Heart left ventricle (tissue), 16 donors: ENCODE data around the gene KCTD10. TPM values are rescaled to one million over a fixed set of nuclear protein-coding genes. Genes with fewer than 3 reads are reported as not detected.
A peak's percentile ranks its signal among the peaks of the same experiment; 100 is the strongest.

Source experiments
- ATAC-seq, 4 donors: fragments of 200-7000 bp; cut with Tn5 transposase; one replicate each; pipeline ENCODE4 v1.9.1; 2020 to 2022; ENCODE audit warnings: moderate library complexity in 4 of 4, mild to moderate bottlenecking in 3 of 4, moderate number of reproducible peaks in 1 of 4
- DNase-seq, 5 donors: peaks; one replicate each; pipeline ENCODE4 v3.0.0-alpha.2; 2020
- H3K27ac ChIP-seq, 12 donors: fragments of 200-600 bp; sonication (generic) in 4 of 12; one replicate each; pipeline versions ENCODE4 v1.5.0 to v1.8.0; 2016 to 2022; ENCODE audit warnings: mild to moderate bottlenecking in 2 of 12
- H3K27me3 ChIP-seq, 9 donors: fragments of 200-600 bp; sonication (generic) in 2 of 9; one replicate each; pipeline versions ENCODE4 v1.5.1 to v1.8.0; 2016 to 2022; ENCODE audit warnings: mild to moderate bottlenecking in 3 of 9
- H3K36me3 ChIP-seq, 9 donors: fragments of 200-600 bp; sonication (generic) in 2 of 9; one replicate each; pipeline versions ENCODE4 v1.5.0 to v1.8.0; 2018 to 2022; ENCODE audit warnings: mild to moderate bottlenecking in 2 of 9
- H3K4me1 ChIP-seq, 12 donors: fragments of 200-600 bp; sonication (generic) in 4 of 12; one replicate each; pipeline versions ENCODE4 v1.5.0 to v1.8.0; 2016 to 2022; ENCODE audit warnings: mild to moderate bottlenecking in 3 of 12
- H3K4me3 ChIP-seq, 12 donors: fragments of 200-600 bp; sonication (generic) in 4 of 12; one replicate each; pipeline versions ENCODE4 v1.5.0 to v1.8.0; 2017 to 2022; ENCODE audit warnings: mild to moderate bottlenecking in 9 of 12, moderate library complexity in 4 of 12
- H3K9me3 ChIP-seq, 12 donors: fragments of 200-600 bp; sonication (generic) in 4 of 12; one replicate each; pipeline versions ENCODE4 v1.5.0 to v1.8.0; 2016 to 2022; ENCODE audit warnings: mild to moderate bottlenecking in 1 of 12
- POLR2A ChIP-seq, 2 donors: fragments of 450-650 bp; IDR thresholded peaks; one replicate each; pipeline ENCODE4 v1.6.1; 2017; ENCODE audit warnings: antibody characterized with exemption in 2 of 2, mild to moderate bottlenecking in 2 of 2, moderate library complexity in 2 of 2
- WGBS, 4 donors: extraction: QIAGEN DNeasy Blood & Tissue Kit in 2 of 4; methylation state at CpG; one replicate each; pipeline versions ENCODE4 v1.1.5 to v1.1.7; 2013 to 2018; 5-methylcytosine and 5-hydroxymethylcytosine counted together
- intact Hi-C, 10 donors: fragments of 100-400 bp; cut with DNase I; formaldehyde crosslinking; loops; one replicate each; pipeline versions ENCODE4 v1.11.1 to v1.14.2; 2022
- polyA plus RNA-seq, 2 donors: library from polyadenylated mRNA; stranded (reverse); fragments of 200-250 nt; gene quantifications; one replicate each; pipeline ENCODE4 v1.2.3, GENCODE V29; 2013
- total RNA-seq, 9 donors: library from RNA; depleted of rRNA in 2 of 9; stranded (reverse); fragments of >200 nt in 2 of 9; fragmentation: NEBNext Ultra II Directional in 3 of 9; extraction: Animal tissue kit (Norgen Biotek cat#: 25700) in 3 of 9; gene quantifications; one replicate each; pipeline versions ENCODE4 v1.1.0 to v1.2.4, GENCODE V29; 2016 to 2023
- TF ChIP-seq, protein P1 (sequence below), 12 donors: fragments of 200-600 bp; sonication (generic) in 4 of 12; IDR thresholded peaks; one replicate each; pipeline versions ENCODE4 v1.5.0 to v1.8.0; 2018 to 2022; ENCODE audit warnings: antibody characterized with exemption in 12 of 12, mild to moderate bottlenecking in 5 of 12
- donor health status: ischemic (EF 13 %, LVEDD 7.1; RV severe dilation, severe dysfunction).
- donor health status: healthy with polysubstance abuse.
- donor health status: DM: no; HTN: yes; CAD: no.
- donor health status: DM: no; HTN: no; CAD: no.
- donor health status: ischemic (EF 25% LVEDD 6.9; RV normal size, moderate dysfunction).
- donor health status: ischemic (EF 25% LVEDD 5.7; RV mildly dilated, moderate dysfunction).
- donor health status: healthy.
- donor health status: DM: yes; HTN: yes; CAD: no.
- donor health status: ischemic (EF 35%, LVEDD 5.7; RV mildly dilated, moderate dysfunction).
- donor health status: nonischemic (EF 11% LVEDD 7.7; RV severe dilation, severe dysfunction).
- donor health status: DM: yes; HTN: yes; CAD: no.
- donor health status: PGD.
- donor health status: ischemic (EF 29% LVEDD 5.4; RV normal size, mild dysfunction).
- donor health status: nonischemic (EF 23%, LVEDD 6.1; RV moderate dilation, normal function).

The KCTD10 gene
- total and polyA plus RNA-seq, 11 donors: 9.5 to 52.3 (median 37.1) TPM

DNA sequence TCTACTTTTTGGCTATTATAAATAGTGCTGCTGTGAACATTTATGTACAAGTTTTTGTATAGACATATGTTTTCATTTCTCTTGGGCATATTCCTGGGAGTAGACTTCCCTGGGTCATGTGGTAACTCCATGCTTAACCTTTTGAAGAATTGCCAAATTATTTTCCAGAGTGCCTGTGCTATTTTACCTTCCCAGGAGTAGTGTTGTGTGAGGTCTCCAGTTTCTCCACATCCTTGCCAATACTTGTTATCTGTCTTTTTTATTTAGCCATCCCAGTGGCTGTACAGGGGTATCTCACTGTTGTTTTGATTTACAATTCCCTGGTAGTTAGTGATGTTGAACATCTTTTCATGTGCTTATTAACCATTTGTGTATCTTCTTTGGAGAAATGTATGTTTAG, 19.2 kb upstream of the KCTD10 start:
- TF ChIP-seq, protein P1, sequence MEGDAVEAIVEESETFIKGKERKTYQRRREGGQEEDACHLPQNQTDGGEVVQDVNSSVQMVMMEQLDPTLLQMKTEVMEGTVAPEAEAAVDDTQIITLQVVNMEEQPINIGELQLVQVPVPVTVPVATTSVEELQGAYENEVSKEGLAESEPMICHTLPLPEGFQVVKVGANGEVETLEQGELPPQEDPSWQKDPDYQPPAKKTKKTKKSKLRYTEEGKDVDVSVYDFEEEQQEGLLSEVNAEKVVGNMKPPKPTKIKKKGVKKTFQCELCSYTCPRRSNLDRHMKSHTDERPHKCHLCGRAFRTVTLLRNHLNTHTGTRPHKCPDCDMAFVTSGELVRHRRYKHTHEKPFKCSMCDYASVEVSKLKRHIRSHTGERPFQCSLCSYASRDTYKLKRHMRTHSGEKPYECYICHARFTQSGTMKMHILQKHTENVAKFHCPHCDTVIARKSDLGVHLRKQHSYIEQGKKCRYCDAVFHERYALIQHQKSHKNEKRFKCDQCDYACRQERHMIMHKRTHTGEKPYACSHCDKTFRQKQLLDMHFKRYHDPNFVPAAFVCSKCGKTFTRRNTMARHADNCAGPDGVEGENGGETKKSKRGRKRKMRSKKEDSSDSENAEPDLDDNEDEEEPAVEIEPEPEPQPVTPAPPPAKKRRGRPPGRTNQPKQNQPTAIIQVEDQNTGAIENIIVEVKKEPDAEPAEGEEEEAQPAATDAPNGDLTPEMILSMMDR (IDR thresholded peaks at IDR 0.05): no peak
- TF ChIP-seq POLR2A (IDR thresholded peaks at IDR 0.05): no peak
- no peak overlapping the region for H3K4me3 ChIP-seq

GRCh38 chr12:109495012-109495411, 17.9 kb upstream of the KCTD10 start:
- Histone ChIP-seq H3K9me3 (no peaks in the 10 kb centered on the region), H3K36me3 (peaks cover 0 to 100% (median 94%) of the 10 kb centered on the region in 9 donors), H3K27me3 (no peaks in the 10 kb centered on the region), H3K27ac (no peak overlapping the region), H3K4me1 (no peaks in the 10 kb centered on the region), H3K4me3 (no peak overlapping the region)
- ATAC-seq (no peak), DNase-seq (no peak)
- TF ChIP-seq, protein P1 (IDR thresholded peaks at IDR 0.05): peak in 1 of 12 donors; percentile 10
- TF ChIP-seq POLR2A (IDR thresholded peaks at IDR 0.05): no peak
- intact Hi-C loops: no loop called here

More for the DNA sequence above, 19.2 kb upstream of the KCTD10 start:
- DNase-seq (no peak), ATAC-seq (no peak)
- H3K36me3 ChIP-seq: peaks cover 2 to 100% (median 94%) of the 10 kb centered on the region in 9 donors
- no peaks in the 10 kb centered on the region for H3K27me3 ChIP-seq
- H3K9me3 ChIP-seq: no peaks in the 10 kb centered on the region
- no peak overlapping the region for H3K27ac ChIP-seq
- no peaks in the 10 kb centered on the region for H3K4me1 ChIP-seq
- intact Hi-C loops: no loop called here

GRCh38 chr12:109494348-109494881, 17.3 kb upstream of the KCTD10 start:
- TF ChIP-seq POLR2A (IDR thresholded peaks at IDR 0.05): no peak
- TF ChIP-seq, protein P1 (IDR thresholded peaks at IDR 0.05): no peak
- Histone ChIP-seq H3K36me3 (peaks cover 0 to 100% (median 94%) of the 10 kb centered on the region in 9 donors), H3K27ac (no peak overlapping the region), H3K27me3 (no peaks in the 10 kb centered on the region), H3K4me1 (no peaks in the 10 kb centered on the region), H3K4me3 (no peak overlapping the region), H3K9me3 (no peaks in the 10 kb centered on the region)
- ATAC-seq: no peak
- intact Hi-C loops: no loop called here
- 96 to 98% (median 96%) methylated on average over 7 of the region's 7 CpGs for WGBS, 4 donors
- DNase-seq: no peak

- ATAC-seq: no peak
Measured at GRCh38 chr12:109493938-109494337, 16.8 kb upstream of the KCTD10 start.

More at GRCh38 chr12:109493938-109494337, 16.8 kb upstream of the KCTD10 start:
- Histone ChIP-seq H3K36me3 (peaks cover 0 to 100% (median 94%) of the 10 kb centered on the region in 9 donors), H3K27me3 (no peaks in the 10 kb centered on the region), H3K27ac (no peak overlapping the region), H3K4me1 (no peaks in the 10 kb centered on the region), H3K9me3 (no peaks in the 10 kb centered on the region), H3K4me3 (no peak overlapping the region)
- no peak for DNase-seq
- WGBS, 4 donors: 88 to 100% (median 98%) methylated on average over 1 of the region's 1 CpG
- TF ChIP-seq POLR2A (IDR thresholded peaks at IDR 0.05): no peak
- TF ChIP-seq, protein P1 (IDR thresholded peaks at IDR 0.05): no peak
- intact Hi-C loops: no loop called here
